Upper lobe of right lung (tissue), 1 donor: ENCODE measurements around the gene HRH2. TPM values are rescaled to one million over a fixed set of nuclear protein-coding genes. Genes with fewer than 3 reads are reported as not detected.

Experiments
- ATAC-seq: fragments of 200-7000 bp; cut with Tn5 transposase; one replicate; pipeline ENCODE4 v1.9.1; 2020; ENCODE audit warnings: mild to moderate bottlenecking, moderate library complexity
- DNase-seq: peaks from one replicate; pipeline ENCODE4 v3.0.0-alpha.2; 2020
- H3K27ac ChIP-seq: fragments of 200-600 bp; one replicate; pipeline ENCODE4 v1.8.0; 2022
- H3K27me3 ChIP-seq: fragments of 200-600 bp; one replicate; pipeline ENCODE4 v1.8.0; 2022; ENCODE audit warnings: mild to moderate bottlenecking
- H3K36me3 ChIP-seq: fragments of 200-600 bp; one replicate; pipeline ENCODE4 v1.8.0; 2022
- H3K4me1 ChIP-seq: fragments of 200-600 bp; one replicate; pipeline ENCODE4 v1.8.0; 2022
- H3K4me3 ChIP-seq: fragments of 200-600 bp; one replicate; pipeline ENCODE4 v1.8.0; 2022; ENCODE audit warnings: mild to moderate bottlenecking
- H3K9me3 ChIP-seq: fragments of 200-600 bp; one replicate; pipeline ENCODE4 v1.8.0; 2022
- CTCF ChIP-seq: fragments of 200-600 bp; IDR thresholded peaks from one replicate; pipeline ENCODE4 v1.8.0; 2022; ENCODE audit warnings: antibody characterized with exemption
- intact Hi-C: fragments of 100-400 bp; cut with DNase I; formaldehyde crosslinking; loops from one replicate; pipeline ENCODE4 v1.11.0; 2022
- total RNA-seq: library from RNA; stranded (reverse); fragmentation: NEBNext Ultra II Directional; extraction: Animal tissue kit (Norgen Biotek cat#: 25700); gene quantifications from one replicate; pipeline ENCODE4 v1.2.1, GENCODE V29; 2021
- donor health status: DM: no; HTN: yes; CAD: no; lungs with severe emphysema.

HRH2 gene
- total RNA-seq, 1 donor from 2014 or later: 8.2 TPM

DNA sequence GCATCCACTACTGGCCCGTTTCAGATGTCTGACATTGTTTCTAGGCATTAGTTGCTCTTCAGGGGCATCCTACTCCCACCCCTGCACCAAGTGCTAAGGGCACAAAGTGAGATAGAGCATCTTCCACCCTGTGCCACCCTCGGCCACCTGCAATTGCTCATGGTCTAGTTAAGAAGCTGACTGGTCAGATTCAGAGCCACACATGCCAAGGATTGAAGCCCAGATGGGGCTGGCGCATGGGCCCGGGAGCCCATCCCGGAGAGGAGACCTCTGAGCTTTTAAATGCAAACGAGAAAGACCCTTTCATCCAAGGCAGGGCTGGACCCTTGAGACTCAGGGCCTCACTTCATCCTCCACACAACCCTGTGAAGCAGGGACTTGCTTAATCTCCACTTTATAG is 28.5 kb downstream of the HRH2 start:
- intact Hi-C loops: no loop called here
- no peaks in the 10 kb centered on the region for H3K36me3 ChIP-seq
- no peaks in the 10 kb centered on the region for H3K9me3 ChIP-seq
- H3K27ac ChIP-seq: no peak overlapping the region
- H3K4me3 ChIP-seq: no peak overlapping the region
- ATAC-seq: no peak
- peak; percentile 8 for DNase-seq
- H3K27me3 ChIP-seq: peaks cover 4% of the 10 kb centered on the region
- no peak for TF ChIP-seq CTCF
- no peaks in the 10 kb centered on the region for H3K4me1 ChIP-seq

GRCh38 chr5:175686826-175687225 is 29.0 kb downstream of the HRH2 start:
- DNase-seq (no peak), ATAC-seq (no peak)
- peaks cover 4% of the 10 kb centered on the region for H3K27me3 ChIP-seq
- H3K27ac ChIP-seq: no peak overlapping the region
- TF ChIP-seq CTCF: no peak
- H3K9me3 ChIP-seq: no peaks in the 10 kb centered on the region
- no peak overlapping the region for H3K4me3 ChIP-seq
- no peaks in the 10 kb centered on the region for H3K36me3 ChIP-seq
- H3K4me1 ChIP-seq: no peaks in the 10 kb centered on the region
- intact Hi-C loops: no loop called here

DNA sequence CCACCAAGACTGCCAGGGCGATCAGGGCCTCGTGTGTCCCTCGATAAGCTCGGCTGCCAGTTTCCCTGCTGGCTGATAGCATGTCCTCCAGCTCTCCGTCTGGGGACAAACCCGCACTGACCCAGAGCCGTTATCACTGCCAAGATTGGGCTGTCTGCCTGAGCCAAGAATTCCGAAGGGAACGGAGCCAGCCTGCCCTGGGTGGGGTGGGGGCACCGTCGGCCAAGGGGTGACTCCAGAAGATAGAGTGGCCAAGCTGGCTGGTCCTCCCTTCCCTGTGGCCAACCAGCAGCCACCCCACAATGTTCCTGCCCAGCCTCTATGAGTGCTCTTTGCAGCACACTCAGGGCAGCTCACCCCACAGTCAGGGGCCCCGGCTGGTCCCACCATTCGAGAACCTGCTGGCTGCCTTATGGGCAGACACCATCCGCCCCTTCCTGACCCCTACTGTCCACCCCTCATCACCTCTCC is 29.4 kb downstream of the HRH2 start:
- intact Hi-C loops: no loop called here
- no peak for ATAC-seq
- no peak overlapping the region for H3K4me3 ChIP-seq
- no peak overlapping the region for H3K27ac ChIP-seq
- H3K27me3 ChIP-seq: peaks cover 4% of the 10 kb centered on the region
- H3K4me1 ChIP-seq: no peaks in the 10 kb centered on the region
- no peaks in the 10 kb centered on the region for H3K36me3 ChIP-seq
- no peak for TF ChIP-seq CTCF
- DNase-seq: peak; percentile 60
- H3K9me3 ChIP-seq: no peaks in the 10 kb centered on the region

DNA sequence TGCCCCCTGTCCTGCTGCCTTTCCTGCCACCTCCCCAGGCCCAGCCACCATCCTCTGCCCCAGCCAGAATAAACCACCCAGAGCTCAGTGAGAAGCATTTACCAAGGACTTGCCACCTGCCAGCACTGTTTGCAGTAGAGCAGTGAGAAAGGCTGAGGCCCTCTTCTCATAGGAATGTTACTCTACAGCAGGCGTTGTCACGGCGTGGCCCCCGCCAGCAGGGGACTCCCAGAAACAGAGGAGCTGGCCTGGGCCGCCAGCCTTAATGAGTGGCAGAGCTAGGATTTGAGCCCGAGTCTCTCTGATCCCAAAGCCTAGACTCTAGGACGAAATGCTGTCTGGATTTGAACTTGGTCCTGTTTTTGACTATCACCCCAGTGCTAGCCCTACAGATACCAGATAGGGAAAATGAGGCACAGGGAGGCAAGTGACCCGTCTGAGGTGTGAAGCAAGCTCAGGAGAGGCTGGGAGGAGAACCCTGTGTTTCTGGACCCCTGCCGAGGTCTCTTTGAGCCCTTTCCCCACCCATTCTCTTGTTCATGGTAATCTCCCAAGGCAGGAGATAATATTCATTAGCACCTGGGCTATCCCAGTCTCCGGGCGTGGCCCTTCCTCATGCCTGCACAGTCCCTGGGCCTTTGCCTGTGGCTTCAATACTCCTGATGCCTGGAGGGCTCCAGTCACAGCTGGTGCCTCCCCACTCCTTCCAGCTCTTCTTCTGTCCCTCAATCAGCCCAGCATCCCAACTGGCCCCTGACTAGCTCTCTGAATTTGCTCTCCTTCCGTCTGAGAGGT is 30.7 kb downstream of the HRH2 start:
- Histone ChIP-seq H3K27ac (no peak overlapping the region), H3K27me3 (peaks cover 4% of the 10 kb centered on the region), H3K4me1 (no peaks in the 10 kb centered on the region), H3K9me3 (no peaks in the 10 kb centered on the region), H3K36me3 (no peaks in the 10 kb centered on the region), H3K4me3 (no peak overlapping the region)
- no peak for TF ChIP-seq CTCF
- intact Hi-C loops: no loop called here
- DNase-seq: peak; percentile 35
- no peak for ATAC-seq

- ATAC-seq: peak; percentile 68
- no peak for TF ChIP-seq CTCF
- peak overlapping the region; percentile 13 for H3K27ac ChIP-seq
- no peaks in the 10 kb centered on the region for H3K4me1 ChIP-seq
- intact Hi-C loops: no loop called here
- H3K9me3 ChIP-seq: no peaks in the 10 kb centered on the region
- no peak overlapping the region for H3K4me3 ChIP-seq
- peak; percentile 62 for DNase-seq
- H3K27me3 ChIP-seq: peaks cover 4% of the 10 kb centered on the region
- no peaks in the 10 kb centered on the region for H3K36me3 ChIP-seq
These were observed 31.5 kb downstream of the HRH2 start for GRCh38 chr5:175689147-175689991.
